RWPE1 (cell line): ENCODE measurements around the gene RNASET2.

Source experiments
- CTCF ChIA-PET: fragments of 350-600 bp; sonication (Branson Sonifier 250); formaldehyde crosslinking; extraction: SDS; loops from one replicate; lab custom pipeline; 2021; lab: Yijun Ruan, JAX
- POLR2A ChIA-PET: fragments of 400-600 bp; formaldehyde crosslinking; extraction: SDS; loops from one replicate; lab custom pipeline; 2020; ENCODE audit warnings: antibody characterized with exemption; ENCODE audit not compliant: low non-redundant PET; lab: Yijun Ruan, JAX
- DNase-seq: peaks from one replicate; pipeline ENCODE4 v3.0.0; 2012; ENCODE audit warnings: low spot score
- H3K27ac ChIP-seq: fragments of 450-650 bp; 2 replicates; pipeline ENCODE4 v1.5.1; 2017
- CTCF ChIP-seq: fragments of 450-650 bp; conservative IDR thresholded peaks from 2 replicates; pipeline ENCODE4 v1.5.1; 2017; ENCODE audit warnings: low read depth, mild to moderate bottlenecking

The RNASET2 gene

DNA sequence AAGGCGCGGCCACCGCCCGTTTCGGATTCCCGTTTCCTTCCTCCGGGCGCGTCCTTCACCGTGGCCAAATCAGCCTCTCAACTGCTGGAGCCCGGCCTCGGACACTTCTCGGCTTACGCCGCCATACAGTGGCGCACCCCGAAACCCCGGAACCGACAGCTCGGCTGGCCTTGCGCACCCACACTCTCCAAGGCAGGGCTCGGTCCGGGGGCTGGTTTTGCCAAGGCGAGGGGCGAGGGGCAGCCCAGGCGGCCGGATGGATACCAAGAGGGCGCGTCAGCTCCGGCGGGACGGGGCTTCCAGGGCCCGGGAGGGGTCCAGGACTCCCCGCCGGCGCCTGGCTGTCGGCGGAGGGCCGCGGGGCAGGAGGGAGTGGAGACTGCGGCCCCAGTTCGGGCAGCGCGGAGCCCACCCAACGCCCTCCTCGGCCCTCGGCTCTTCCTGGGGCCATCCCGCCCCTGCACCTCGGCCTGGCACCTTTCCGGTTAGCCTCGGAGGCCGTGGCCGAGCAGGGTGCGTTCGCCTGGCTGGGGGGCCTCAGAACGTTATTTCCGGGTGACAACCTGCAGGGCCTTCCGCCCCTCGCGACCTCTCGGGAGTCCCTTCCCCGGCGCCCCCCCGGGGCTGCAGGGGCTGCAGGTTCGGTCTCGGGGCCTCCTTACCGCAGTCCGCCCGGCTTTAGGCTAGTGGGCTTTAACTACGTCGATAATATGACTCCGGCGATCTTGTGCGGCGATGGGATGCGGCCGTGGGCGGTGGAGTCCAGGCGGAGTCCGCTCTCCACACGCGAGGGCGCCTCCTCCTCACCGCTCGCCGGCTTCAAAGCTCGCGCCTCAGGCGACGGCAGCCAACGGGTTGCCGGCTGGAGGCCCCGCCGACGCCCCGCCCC, 42.1 kb upstream of the RNASET2 start:
- TF ChIP-seq CTCF = no peak
- ChIA-PET CTCF (interaction anchor here (0.6 to 2.1 kb wide), 4 partner anchors 9 to 193 kb away, joined by 3 to 6 read pairs (median 4); no protein-coding TSS in a partner anchor), POLR2A (no interaction called here)
- H3K27ac ChIP-seq = peak overlapping the region; percentile 81
- DNase-seq = peak; percentile 6

DNA sequence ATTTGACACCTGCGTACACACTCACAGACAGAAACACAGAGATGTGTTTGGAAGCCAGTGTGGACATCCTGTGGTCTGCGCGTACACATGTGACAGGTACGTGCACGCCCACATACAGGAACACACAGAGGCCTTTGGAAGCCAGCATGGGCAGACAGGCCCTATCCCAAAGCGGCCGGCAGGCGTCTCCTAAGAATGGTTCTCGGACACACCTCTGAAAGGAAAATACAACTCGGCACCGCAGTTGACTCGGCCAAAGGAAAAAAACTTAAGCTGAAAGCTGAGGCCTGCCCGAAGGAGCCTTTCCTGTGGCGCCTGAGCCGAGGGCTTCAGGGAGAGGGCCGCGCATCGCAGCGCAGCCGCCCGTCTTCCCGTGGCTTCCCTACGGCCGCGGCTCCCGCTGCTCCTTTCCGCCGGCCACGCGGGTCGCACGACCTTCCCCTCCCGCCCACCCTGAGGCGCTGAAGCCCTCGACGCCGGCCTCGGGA, 41.5 kb upstream of the RNASET2 start:
- CTCF ChIA-PET = interaction anchor here (2.1 kb wide), 1 partner anchor 145 kb away, joined by 5 read pairs; no protein-coding TSS in a partner anchor
- peak overlapping the region; percentile 81 for H3K27ac ChIP-seq
- DNase-seq = peak; percentile 65
- TF ChIP-seq CTCF = peak; percentile 25; the same call in 1 of the 2 replicates
- POLR2A ChIA-PET = no interaction called here

DNA sequence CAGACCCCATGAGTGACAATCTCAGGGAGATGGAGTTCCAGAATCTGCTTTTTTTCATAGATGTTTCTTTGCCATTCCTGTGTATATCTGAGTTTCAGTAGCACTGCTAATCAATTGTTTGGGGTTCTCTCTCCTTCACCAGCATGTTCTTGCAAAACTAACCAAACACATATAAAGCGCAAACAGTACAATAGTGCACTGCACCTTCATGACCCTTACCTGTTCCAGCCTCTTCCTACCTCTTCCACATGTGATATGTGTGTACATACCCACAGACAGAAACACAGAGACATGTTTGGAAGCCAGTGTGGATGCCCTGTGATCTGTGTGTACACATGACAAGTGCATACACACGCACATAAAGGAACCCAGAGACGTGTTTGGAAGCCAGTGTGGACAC, 41.0 kb upstream of the RNASET2 start:
- CTCF ChIA-PET = no interaction called here

DNA sequence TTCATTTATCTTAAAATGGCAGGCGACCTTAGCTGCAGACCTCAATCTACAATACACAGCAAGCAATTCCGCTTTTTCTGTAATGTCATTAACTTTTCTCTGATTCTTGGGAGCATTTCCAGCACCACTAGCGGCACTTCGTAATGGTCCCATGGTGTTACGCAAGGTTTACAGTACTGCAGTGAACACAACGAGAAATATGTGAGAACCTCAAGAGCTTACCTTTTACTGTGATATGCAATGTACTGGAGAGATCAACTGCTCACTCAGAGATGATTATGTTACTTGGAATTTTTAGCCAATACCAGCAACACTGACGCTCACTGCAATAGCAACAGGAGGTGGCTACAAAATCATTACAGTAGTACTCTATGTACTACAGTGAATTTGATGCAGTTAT, 40.1 kb upstream of the RNASET2 start:
- no peak for DNase-seq
- H3K27ac ChIP-seq = no peak overlapping the region
- TF ChIP-seq CTCF = no peak
- ChIA-PET POLR2A (no interaction called here), CTCF (no interaction called here)

More for the DNA sequence above, 41.0 kb upstream of the RNASET2 start:
- no peak for DNase-seq
- TF ChIP-seq CTCF = no peak
- POLR2A ChIA-PET = no interaction called here
- H3K27ac ChIP-seq = no peak overlapping the region

DNA sequence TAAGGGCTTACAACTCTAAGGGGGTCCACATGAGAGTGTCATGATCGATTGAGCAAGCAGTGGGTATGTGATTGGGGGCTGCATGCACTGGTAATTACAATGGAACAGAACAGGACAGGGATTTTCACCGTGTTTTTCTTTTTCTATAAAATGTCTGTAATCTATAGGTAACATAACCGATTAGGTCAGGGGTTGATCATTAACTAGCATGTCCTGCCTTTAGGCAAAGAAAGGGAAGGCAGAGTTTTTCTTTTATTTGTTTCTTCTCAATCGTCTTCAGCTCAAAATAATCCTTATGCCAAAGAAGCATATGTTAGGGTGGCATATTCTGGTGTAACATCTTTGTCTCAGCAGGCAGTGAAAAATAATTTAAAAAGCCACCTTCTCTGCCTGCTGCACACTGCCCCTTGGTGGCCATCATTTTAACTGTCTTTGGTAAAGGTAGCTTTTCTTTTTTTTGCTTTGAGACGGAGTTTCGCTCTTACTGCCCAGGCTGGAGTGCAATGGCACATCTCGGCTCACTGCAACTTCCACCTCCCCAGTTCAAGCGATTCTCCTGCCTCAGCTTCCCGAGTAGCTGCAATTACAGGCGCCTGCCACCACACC, 33.2 kb upstream of the RNASET2 start:
- peak; percentile 34 for TF ChIP-seq CTCF
- DNase-seq = no peak
- ChIA-PET POLR2A (no interaction called here), CTCF (interaction anchor here (0.5 to 4.0 kb wide), 13 partner anchors 8 to 872 kb away, joined by 3 to 33 read pairs (median 5); partner anchors contain the start of gene CEP43)
- no peak overlapping the region for H3K27ac ChIP-seq

DNA sequence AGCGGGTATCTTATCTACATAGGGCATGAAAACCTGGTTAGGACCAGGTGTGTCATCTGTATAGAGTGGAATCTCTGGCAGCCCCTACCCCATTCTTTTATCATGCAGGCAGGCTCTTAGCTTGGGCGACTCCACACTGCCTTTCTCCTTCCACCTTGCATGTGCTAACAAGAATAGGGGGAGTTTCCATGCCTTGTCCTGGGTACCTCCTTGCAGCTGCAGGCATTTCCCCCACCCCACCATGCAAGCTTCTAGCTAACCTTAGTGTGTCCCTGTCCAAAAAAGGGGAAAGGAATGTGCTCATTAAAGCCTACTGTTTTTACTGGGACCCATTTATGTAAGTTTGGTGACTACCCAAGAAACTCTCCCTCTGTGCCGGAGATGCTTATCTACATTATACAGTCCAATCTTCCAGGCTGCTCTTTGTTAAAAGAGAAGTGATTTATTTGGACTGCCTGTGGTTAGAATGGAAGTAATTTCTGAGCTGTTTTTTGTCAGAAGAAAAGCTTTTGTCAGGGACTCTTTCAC, 32.4 kb upstream of the RNASET2 start:
- POLR2A ChIA-PET = no interaction called here
- H3K27ac ChIP-seq = no peak overlapping the region
- no peak for TF ChIP-seq CTCF
- no peak for DNase-seq
- CTCF ChIA-PET = interaction anchor here (0.6 to 4.0 kb wide), 5 partner anchors 18 to 214 kb away, joined by 3 to 33 read pairs (median 3); no protein-coding TSS in a partner anchor
